Right ventricle myocardium superior (tissue), 1 donor: Measurements from ENCODE around the gene TASOR2. TPM values are rescaled to one million over a fixed set of nuclear protein-coding genes. Genes with fewer than 3 reads are reported as not detected.
A peak's percentile ranks its signal among the peaks of the same experiment; 100 is the strongest.

Experiments
- ATAC-seq: fragments of 200-7000 bp; cut with Tn5 transposase; one replicate; pipeline ENCODE4 v1.9.1; 2020; ENCODE audit warnings: mild to moderate bottlenecking; ENCODE audit not compliant: poor library complexity
- DNase-seq: peaks from one replicate; pipeline ENCODE4 v3.0.0-alpha.2; 2020
- intact Hi-C: fragments of 100-400 bp; cut with DNase I; formaldehyde crosslinking; loops from one replicate; pipeline ENCODE4 v1.11.2; 2022
- long read RNA-seq: library from polyadenylated mRNA; unstranded; transcript quantifications from one replicate; pipeline ENCODE4 v2.0.0, GENCODE V29; 2021
- total RNA-seq: library from RNA; stranded (reverse); fragmentation: NEBNext Ultra II Directional; extraction: Animal tissue kit (Norgen Biotek cat#: 25700); gene quantifications from one replicate; pipeline ENCODE4 v1.2.1, GENCODE V29; 2021
- donor health status: DM: no; HTN: yes; CAD: no; lungs with severe emphysema.

The TASOR2 gene, protein sequence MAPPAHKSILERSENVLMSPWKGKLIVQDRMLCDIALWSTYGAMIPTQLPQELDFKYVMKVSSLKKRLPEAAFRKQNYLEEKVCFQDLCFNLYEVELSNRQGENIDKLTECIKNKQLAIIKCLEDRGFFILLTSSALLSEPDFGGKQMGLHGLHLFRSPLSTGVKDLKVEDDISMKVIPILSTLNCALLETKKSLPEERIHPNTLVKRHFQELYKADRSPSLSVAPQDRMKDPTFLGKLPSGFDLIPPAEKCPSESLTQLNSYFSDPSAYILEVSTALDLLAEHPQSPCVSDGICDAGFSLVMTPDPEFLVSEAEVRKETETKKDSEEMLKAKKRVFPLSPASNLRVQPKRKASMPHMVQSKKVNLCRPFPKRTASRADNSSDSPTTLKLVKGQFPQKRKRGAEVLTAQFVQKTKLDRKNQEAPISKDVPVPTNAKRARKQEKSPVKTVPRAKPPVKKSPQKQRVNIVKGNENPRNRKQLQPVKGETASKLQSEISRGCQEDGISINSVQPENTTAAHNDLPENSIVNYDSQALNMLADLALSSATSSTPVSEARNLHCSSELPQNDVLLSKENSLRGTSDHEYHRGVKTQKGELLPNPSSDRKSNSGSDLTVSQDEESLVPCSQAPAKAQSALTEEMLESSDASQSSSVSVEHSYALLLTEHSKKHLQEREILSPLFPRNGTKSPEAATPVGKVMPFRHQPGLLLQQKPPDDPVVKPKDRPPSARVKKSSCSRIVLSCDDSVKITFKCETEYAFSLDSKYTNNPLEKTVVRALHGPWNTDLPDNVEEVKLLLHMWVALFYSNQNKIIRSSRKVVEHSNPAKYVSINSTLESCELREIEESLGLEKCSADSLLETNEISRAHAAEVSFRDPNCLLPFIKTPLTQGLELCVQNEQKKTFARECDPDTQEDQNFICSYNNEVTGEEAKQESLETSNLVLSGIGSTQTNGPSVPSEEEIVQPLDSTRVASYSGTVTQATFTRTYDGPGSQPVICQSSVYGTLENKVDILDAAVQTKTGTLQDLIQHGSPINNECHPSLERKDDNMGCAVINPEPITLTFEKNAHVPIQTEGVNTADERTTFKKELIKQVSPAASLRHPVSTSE (N-terminal part only)
- total RNA-seq = 35.8 TPM
- long read RNA-seq, partial matches to known transcripts = 3 of 8 reads
- long read RNA-seq, other reads (novel, unspliced or antisense) = 5 of 8 reads

DNA sequence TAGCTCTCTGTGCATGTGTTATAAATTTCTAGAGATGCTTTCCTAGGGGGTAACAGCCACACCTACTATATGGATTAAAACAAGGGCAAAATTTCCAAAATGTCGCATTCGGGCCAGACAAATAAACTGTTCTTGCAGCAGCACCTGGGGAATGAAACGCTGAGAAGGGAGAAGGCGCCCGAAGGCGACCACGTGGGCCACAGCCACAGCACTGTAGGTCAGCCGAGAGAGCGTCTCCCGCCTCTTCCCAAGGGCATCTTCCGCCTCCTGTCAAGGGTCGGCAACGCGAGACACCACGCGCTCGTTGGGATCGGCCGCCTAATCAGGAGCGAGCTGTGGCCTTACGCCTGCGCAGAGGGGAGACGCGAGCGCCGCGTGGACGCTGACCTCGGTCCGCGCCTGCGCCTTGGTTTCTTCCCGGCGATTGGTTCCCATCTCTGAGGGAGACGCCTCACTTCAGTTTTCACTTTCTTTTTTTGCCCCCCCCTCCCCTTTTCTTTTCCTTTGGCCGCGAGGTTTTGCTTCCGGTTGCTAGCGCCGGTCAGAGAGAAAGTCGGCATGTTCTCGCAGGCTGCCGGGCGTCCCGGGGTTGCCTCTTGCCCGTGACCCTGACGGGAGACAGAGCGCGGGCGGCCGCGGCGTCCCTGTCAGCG is at the start of gene TASOR2:
Gene TASOR2, plus strand, starts transcription at position 521 of the 653 bp plus-strand sequence. CDS start 35,805 bp downstream, outside the sequence.
- intact Hi-C loops = loop anchor here (10.0 kb wide), 1 partner anchor 190 kb away; no protein-coding TSS in a partner anchor
- peak; percentile 99 for ATAC-seq

DNA sequence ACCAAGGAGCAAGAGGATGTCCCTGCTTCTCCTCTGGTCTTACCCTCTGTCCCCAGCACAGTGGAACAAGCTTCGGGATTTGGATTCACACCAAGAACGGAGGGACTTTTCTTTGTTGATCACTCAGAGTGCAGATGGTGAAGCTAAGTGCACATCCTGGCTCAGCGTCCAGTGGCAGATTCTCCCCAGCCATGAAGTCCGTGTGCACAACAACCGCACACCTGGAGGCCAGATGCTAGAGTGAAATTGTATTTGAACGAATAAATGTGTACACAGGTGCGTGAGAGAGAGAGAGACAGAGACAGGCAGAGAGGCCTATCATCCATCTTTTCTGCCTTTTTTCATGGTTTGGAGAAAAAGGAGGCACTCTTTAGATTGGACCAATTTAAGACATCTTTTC is 49.7 kb upstream of the TASOR2 start:
- intact Hi-C loops = loop anchor here (10.0 kb wide), 1 partner anchor 240 kb away; no protein-coding TSS in a partner anchor
- no peak for ATAC-seq

More for the DNA sequence above, at the start of gene TASOR2:
- peak; percentile 99 for DNase-seq

DNA sequence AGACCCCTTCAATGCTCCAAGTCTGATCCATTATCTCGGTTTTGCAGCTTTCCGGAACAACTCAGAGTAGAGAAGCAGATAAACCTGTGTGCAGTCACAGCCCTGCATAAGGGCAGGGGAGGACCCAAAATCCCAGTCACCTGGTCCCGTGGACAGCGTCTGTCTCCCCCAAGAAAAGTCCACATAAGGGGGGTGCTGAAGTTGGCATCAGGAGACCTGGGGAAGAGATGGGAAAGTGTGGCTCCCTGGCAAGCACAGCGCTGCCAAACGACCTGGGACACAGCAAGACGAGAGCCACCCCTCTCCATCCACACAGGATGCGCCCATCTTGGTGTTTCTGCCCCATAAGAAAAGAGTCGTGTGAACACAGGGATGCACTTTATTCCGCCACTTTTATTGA is 46.1 kb upstream of the TASOR2 start:
- no peak for DNase-seq

More for the DNA sequence above, 49.7 kb upstream of the TASOR2 start:
- no peak for DNase-seq

DNA sequence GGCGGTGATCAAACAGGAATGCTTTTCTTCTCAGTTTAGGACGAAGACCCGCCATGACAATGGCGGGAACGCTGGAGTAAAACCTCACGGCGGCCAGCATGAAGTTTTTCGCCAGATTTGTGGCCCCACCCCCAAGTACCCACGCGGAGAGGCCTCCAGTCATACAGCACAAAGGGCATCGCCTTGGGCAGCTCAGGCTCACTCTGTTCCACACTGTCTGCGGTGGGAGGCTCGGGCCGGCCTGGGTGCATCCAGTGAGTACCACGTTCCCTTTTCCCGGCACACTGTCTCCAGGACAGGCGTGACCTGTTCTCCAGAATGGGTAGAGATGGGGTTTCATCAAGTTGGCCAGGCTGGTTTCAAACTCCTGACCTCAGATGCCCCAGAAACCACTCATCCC is 45.6 kb upstream of the TASOR2 start:
- no peak for DNase-seq
- ATAC-seq = no peak
- intact Hi-C loops = loop anchor here (10.0 kb wide), 1 partner anchor 236 kb away; no protein-coding TSS in a partner anchor

More for the DNA sequence above, 46.1 kb upstream of the TASOR2 start:
- ATAC-seq = no peak
- intact Hi-C loops = loop anchor here (10.0 kb wide), 1 partner anchor 236 kb away; no protein-coding TSS in a partner anchor

DNA sequence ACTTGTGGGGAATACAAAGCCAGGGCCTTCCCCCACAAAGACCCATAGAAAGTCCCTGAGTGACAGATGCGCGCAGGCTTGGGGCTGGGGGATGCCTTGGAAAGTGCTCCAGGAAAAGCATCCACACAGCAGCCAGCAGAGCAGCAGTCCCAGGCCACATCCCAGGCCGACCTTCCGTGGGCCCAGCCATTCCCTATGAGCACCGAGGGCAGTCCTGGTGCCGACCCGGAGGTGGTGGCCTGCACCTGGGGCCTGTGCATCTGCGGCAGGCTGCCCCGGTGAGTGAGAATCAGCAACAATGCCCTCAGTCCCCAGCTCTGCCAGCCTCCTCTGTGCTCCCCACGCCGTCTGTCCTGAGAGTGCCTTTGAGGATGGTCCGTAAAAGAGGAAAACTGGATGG is 44.6 kb upstream of the TASOR2 start:
- DNase-seq (no peak), ATAC-seq (no peak)
- intact Hi-C loops = no loop called here

DNA sequence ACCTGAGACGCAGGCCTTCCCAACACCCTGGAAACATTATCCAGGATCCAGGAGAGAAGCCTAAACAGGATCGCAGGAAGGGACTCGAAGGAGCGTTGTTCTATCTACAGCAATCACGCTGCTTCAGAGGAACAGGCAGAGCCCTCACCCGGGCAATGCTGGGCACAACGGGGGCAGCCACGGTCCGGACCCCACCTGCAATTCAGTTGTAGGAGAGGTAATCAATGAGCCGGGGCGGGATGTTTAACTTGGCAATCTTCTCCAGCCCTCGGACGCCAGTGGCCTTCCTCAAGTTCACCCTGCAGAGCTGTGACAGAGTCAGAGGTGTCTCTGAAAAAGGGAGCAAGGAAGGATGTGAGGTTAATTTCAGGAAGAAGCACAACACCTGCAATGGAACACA is 44.1 kb upstream of the TASOR2 start:
- ATAC-seq = no peak
- DNase-seq = no peak
- intact Hi-C loops = no loop called here

DNA sequence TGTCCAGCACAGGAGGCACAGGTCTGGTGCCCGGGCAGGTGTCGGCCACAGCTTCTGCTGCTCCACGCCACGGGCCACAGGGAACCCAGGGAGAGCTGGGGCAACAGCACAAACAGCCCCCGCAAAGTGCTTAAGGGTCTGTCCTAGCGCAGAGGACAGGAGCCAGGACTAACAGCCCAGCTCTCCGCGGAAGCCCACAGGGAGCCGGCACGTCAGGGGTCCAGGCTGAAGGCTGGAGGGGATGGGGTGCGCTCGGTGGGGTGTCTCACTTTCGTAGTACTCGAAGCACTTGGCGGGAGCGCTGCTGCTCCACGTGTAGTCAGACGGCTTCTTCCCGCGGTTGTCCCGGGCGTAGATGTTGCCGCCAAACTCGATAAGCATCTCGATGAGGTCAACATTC is 43.1 kb upstream of the TASOR2 start:
- intact Hi-C loops = no loop called here
- no peak for DNase-seq
- ATAC-seq = no peak

DNA sequence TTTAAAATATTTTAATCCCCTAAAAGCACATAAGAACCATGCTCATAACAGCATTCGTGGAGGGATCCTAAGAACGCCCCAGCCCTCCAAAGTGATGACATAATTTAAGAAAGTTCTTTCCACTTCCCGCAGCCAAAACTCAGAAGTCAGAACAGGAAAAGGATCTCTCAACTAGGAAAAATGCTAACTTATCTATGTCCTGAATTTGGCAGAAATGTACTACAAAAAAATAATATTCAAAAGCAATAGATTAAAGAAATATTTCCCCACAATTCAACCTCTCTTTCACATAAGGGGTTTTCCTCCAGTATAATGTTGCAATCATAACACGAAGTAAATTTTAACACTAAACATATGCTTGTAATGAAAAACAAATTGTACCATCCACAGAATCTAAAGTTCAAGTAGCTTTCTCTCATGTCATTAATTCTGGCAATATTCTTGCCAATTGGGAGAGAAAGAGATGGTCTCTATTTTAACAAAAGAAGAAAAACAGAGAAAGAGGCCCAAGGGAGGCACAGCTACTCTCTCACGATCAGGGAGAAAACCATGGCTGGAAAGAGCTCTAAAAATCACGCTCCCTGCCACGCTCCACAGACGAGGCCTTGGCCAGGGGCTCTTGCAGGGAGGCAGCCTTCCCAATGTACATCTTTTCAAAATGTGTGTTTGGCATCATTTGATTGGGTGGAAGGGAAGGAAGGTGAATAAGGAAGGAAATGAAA is 41.1 kb upstream of the TASOR2 start:
- DNase-seq (no peak), ATAC-seq (peak; percentile 49)
- intact Hi-C loops = no loop called here

DNA sequence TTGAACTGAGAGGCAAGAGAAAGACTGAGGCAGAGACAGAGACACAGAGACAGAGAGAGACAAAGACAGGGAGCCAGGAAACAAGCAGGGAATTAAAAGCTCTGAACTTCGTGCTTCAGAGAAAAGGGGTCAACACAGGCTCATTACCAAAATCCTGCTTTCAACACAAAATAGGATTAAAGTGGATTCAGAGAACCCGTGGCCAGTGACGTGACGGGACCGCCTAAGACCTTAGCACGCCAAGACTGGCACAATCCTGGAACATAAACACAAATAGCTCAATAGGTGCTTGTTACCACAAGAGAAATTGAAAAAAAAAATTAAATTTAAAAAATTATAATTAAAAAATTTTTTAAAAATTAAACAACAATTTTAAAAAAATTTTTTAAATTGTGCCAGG is 39.7 kb upstream of the TASOR2 start:
- DNase-seq = no peak
- ATAC-seq = no peak
- intact Hi-C loops = no loop called here

DNA sequence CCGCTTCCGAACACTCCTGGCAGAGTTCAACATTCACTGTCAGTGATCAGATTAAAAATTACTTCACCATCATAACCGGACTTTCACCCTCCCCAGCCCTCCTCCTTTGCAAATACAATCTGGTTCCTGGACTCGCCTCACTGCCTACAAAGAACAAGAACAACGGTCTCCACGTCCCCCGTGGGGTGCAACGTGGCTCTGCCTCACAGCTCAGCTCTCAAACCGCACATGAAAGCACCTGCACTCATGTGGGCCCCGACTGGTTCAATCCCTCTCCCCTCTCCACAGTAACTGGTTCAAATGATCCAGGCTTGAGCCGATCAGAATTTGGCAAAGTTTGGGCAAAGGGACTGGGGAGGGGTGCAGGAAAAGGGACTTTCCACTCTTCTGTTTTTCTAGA is 39.3 kb upstream of the TASOR2 start:
- intact Hi-C loops = no loop called here
- DNase-seq (peak; percentile 58), ATAC-seq (peak; percentile 74)

DNA sequence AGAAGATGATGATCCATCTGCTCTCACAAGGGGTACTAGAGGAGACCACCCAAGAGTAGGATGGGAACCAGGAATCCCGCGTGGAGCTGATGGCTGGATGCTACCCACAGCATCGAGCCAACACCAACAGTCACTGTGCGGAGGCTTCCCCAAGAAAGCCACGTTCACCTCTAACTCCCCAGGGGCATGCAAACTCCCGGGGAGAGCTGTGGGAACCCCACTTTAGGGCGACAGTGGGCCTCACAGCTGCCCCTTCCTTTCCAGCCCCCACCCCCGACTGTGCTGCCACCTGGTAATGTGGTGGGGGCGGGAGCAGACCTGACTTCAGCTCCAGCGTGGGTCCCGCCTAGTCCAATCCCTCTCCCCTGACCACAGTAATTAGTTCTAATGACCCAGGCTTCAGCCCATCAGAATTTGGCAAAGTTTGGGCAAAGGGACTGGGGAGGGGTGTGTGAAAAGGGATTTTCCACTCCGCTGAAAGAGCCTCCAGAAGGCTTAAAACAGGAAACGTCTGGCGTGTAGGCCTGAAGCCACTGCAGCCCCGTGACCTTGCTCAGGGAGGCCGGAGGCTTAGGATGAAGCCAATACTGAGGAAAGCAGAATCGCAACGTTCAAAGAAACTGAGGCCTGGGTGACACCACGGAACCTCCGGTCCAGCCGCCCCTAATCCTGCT is 38.6 kb upstream of the TASOR2 start:
- DNase-seq (no peak), ATAC-seq (peak; percentile 64)
- intact Hi-C loops = no loop called here

DNA sequence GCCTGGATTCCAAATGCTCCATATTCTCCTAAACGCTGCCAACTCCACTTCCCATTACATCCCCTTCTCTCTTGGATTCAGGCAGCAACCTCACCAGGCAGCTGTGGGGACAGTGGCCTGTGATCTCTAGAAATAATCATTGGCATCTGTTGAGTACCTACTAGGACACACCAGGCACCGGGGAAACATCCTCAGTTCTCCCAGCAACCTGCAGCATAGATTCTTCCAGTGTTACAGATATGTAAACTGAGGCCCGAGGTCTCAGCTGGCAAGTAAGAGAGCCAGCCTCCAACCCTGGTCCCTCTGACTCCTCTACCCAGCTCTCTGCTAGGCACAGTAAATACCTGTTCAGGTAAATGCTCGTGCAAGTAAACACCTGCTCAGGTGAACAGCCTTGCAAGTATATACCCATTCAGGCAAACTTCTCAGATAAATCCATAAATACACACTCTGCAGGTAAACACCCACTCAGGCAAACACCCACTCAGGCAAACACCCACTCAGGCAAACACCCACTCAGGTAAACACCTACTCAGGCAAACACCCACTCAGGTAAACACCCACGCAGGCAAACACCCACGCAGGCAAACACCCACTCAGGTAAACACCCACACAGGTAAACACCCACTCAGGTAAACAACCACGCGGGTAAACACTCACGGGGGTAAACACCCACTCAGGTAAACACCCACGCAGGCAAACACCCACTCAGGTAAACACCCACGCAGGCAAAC is 37.0 kb upstream of the TASOR2 start:
- intact Hi-C loops = no loop called here
- ATAC-seq (no peak), DNase-seq (no peak)

DNA sequence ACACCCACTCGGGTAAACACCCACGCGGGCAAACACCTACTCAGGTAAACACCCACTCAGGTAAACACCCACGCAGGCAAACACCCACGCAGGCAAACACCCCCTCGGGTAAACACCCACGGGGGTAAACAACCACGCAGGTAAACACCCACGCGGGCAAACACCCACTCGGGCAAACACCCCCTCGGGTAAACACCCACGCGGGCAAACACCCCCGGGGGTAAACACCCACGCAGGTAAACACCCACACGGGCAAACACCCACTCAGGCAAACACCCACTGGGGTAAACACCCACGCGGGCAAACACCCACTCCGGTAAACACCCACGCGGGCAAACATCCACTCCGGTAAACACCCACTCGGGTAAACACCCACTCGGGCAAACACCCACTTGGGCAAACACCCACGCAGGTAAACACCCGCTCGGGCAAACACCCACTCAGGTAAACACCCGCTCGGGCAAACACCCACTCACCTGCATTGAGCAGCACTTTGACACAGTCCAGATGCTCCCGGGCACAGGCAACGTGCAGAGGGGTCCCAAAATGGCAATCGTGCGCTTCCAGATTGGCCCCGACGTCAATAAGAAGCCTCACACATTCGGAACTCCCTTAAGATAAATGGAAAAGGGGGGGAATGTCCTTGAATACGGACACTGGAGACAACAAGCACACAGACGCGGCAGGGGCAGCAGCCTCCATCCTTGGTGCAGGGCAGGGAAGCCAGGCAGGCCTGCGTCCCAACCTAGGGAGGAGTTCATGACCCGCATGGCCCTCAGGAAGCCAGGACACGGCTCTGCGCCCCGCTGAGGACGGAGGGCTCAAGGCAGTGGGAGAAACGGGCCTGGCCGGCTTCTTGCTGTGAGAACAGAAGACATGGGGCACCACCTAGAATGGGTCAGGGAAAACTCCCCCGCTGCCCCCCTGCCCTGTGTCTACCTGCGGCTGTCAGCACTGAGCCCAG is 35.9 kb upstream of the TASOR2 start:
- intact Hi-C loops = no loop called here
- ATAC-seq (no peak), DNase-seq (no peak)

DNA sequence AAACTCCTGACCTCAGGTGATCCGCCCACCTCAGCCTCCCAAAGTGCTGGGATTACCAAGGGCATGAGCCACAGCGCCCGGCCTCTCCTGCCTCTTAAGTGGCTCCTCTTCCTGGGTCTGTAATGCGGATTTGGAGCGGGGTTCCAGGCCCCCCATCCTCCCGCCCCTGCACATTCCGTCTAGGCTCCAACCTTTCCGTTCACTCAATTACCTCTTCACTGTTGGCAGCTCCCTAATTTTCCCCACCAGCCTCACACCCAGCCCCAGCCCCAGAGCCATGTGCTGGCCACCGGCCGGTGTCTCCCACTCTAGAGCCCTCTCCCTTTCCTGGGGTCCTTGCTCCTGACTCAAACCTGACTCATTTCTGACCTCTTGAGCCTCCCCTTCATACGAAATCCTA is 34.9 kb upstream of the TASOR2 start:
- intact Hi-C loops = no loop called here
- no peak for DNase-seq
- ATAC-seq = no peak

DNA sequence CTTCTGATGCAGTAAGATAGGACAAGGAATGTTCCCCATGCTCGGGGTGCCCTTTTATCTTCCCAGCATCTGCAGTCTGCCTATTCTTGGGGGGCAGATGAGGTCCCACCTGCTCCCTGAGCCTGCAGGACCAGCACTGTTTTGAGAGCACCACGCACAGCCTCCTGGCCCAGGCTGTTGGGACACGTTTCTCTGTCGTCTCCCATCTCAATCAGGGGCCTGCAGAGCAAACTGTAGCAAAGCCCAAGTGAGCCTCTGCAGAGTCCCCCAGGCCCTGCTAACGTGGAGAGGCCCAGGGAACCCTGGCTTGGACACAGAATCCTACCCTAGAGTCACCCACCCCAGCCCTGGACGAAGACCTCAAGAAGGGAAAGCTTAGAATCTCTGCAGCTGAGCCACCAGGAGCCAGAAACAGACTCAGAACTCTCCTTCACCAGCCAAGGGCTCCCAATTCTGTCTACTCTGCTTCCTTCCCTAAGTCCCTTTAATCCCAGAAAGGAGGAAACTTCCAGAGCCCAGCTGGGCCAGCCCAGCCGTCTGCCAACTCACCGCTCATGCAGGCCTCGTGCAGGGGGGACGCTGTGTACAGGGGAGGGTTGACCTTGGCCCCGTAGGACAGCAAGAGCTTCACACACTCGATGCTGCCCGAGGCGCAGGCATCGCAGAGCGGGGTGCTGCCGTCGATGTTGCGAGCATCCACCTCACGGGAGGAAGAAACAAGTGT is 33.8 kb upstream of the TASOR2 start:
- DNase-seq (no peak), ATAC-seq (peak; percentile 9)
- intact Hi-C loops = no loop called here
